GM21737 (cell line): Measurements from ENCODE around the gene ARRDC2.
"Not testable (repeated sequence)": the region's sequence is repeated elsewhere in the genome, so short reads cannot be mapped to it uniquely, and the experiment has no call there.

Experiments used
- ATAC-seq: cut with Tn5 transposase; IDR thresholded peaks from one replicate; pipeline ENCODE4 v1.9.1; 2021; ENCODE audit warnings: mild to moderate bottlenecking, moderate library complexity; ENCODE audit not compliant: unreplicated experiment

Gene ARRDC2

DNA sequence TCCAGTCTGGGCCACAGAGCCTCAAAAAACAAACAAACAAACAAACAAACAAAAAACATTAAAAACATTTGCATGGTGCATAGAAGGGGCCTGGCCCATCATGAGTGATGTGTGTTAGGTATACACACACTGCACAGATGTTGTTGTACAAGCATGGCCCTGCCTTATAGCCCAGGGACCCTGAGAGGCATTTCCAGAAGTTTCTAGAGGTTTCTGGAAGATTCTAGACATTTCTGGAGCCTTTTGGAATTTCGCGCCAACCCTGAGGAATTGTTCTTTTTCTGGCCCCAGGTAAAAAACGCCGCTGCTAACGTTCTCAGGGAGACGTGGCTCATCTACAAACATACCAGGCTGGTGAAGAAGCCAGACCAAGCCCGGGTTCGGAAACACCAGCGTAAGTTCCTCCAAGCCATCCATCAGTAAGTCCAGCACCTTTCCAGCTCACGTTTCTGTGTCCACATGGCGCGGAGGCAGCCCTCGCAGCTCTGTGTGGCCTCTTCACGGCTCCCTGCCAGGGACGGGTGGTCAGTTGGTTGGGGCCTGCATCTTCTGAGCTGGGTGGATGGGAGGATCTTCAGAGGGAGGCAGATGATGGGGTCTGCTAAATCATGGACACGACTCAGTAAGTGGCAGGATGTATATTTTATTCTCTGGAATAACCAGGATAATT lies 18.4 kb upstream of the ARRDC2 start:
- ATAC-seq, result no peak

DNA sequence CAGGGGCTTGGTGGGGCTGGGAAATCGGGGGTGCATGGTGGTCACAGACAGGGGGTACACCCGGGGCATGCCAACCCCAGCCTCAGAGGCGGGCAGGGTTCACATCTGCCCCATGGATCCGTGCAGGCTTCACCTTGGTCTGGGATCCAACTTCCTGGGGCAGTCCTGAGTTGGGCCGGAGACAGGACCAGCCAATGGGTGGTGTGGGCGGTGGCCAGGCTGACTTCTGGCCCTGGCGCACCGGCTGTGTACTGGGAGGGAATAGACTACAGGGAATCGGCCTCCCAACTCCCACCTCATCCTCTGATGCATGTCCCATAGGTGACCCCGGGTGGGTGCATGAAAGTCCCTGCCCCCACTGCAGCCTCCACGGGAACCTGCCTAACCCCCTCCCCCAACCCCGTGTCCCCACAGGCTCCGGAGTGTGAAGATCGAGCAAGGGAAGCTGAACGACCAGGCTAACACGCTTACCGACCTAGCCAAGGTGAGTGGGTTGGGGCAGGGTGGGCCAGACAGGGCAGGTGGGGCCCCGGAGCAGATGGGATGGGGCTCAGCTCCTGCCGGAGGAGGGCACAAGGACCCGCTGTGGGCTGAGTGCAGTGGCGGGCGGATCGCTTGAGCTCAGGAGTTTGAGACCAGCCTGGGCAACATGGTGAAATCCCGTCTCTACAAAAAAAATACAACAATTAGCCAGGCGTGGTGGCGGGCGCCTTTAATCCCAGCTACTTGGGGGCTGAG lies 14.7 kb upstream of the ARRDC2 start:
- no peak for ATAC-seq

DNA sequence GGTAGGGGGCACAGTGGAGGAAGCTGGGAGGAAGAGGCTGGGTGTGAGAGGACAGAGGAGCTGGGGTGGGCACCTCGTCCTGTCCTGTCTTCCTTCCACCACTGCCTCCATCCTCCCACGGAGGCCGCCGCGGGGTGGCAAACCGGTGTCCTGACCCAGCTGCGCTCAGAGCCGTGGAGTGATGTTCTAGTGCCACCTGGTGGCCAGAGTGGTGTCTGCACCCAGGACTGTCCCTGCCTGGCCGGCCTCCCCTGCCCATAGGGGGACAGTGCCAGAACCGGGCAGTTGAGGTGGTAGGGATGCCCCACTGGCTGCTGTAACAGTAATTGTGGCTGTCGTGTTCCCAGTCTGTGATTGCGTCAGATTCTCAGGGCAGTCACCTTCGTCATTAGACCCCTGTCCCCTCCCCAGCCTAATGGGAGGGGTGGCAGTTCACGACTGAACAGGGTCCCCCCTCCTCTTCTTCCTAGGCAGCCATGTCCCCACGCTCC lies 11.1 kb upstream of the ARRDC2 start:
- ATAC-seq, result no peak

DNA sequence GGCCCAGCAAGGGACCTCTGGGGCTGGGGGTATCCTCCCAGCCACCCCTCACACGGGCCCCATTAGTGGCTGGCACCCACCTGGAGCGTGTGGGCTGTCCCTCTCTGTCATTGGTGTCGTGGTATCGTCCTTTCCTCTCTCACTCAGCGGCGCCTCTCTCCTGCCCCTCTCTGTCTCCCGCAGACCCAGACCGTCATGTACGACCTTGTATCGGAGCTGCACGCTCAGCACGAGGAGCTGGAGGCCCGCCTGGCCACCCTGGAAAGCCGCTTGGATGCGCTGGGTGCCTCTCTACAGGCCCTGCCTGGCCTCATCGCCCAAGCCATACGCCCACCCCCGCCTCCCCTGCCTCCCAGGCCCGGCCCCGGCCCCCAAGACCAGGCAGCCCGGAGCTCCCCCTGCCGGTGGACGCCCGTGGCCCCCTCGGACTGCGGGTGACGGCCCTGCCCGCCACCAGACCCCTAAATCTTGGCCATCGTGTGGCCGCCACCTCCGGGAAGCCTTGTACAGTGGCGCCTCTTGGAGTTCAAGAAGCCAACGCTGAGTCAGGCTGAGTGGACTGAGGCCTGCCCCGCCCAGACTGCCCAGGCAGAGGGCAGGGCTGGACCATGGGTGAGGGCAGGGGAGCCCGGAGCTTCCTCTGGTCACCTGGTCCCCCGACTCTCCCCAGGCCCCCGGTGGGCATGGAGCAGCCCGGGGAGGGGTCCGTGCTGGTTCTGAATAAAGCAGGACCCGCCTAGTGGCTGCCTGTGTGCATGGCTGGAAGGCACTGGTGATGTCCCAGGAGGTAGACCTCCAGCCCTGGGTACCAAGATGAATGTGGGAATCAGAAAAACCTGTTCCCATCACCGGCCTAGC lies 9.8 kb upstream of the ARRDC2 start:
- ATAC-seq, result no peak

DNA sequence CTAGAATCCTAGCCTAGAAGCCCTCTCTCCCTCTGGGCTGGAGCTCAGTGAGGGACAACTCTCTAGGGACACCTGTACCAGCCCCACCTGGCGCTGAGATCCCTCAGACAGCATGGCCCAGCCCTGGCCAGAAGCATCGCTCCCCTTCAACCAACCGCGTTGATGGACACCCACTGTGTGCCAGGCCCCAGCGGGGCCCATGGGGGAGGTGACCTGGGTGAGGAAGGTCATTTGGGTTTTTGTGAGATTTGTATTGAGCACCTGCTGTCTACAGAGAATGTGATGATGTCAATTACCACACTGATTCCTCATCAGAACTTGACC lies 9.2 kb upstream of the ARRDC2 start:
- ATAC-seq, result no peak

DNA sequence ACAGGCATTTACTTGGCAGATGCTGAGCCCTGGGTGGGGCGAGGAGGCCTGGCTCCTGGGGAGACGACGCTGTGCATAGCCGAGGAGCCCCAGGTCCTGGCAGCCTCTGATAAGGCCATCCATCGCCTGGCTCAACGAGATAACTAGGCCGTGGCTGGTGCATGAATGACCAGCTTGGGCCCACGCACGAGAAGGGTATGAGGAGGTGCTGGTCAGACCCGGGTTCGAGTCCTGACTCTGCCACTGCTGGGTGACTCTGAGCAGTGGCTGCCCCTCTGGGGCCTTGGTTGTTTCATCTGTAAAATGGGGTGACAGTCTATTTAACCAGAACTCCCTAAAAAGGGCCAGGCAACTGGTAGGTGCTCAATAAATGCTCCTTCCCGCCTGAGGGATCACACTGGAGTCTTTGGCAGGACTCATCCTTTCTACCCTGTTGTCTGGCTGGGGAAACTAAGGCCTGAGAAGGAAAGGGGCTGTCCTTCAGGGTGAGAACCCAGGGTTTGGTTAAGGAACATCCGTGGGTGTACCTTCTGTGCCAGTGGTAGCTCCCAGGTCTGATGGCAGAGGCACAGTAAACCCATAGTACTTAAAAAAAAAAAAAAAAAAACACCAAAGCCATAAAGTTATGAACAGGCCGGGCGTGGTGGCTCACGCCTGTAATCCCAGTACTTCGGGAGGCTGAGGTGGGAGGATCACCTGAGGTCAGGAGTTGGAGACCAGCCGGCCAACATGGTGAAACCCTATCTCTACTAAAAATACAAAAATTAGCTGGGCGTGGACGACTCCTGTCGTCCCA lies 8.1 kb upstream of the ARRDC2 start:
- ATAC-seq, result no peak

DNA sequence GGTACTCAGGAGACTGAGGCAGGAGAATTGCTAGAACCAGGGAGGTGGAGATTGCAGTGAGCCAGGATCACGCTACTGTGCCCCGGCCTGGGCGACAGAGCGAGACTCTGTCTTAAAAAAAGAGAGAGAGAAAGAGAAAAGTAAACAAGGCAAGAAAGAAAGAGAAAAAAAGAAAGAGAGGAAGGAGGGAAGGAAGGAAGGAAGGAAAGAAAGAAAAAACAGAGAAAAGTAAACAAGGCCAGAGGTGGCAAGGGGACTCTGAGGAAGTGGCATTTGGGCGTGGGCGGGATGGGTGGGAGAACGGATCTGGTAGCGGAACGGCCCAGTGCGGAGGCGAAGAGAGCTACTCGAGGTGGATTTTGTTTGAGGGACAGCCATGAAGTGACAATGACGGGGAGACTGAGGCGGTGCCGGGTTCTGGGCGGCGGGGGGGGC lies 7.5 kb upstream of the ARRDC2 start:
- no peak for ATAC-seq

DNA sequence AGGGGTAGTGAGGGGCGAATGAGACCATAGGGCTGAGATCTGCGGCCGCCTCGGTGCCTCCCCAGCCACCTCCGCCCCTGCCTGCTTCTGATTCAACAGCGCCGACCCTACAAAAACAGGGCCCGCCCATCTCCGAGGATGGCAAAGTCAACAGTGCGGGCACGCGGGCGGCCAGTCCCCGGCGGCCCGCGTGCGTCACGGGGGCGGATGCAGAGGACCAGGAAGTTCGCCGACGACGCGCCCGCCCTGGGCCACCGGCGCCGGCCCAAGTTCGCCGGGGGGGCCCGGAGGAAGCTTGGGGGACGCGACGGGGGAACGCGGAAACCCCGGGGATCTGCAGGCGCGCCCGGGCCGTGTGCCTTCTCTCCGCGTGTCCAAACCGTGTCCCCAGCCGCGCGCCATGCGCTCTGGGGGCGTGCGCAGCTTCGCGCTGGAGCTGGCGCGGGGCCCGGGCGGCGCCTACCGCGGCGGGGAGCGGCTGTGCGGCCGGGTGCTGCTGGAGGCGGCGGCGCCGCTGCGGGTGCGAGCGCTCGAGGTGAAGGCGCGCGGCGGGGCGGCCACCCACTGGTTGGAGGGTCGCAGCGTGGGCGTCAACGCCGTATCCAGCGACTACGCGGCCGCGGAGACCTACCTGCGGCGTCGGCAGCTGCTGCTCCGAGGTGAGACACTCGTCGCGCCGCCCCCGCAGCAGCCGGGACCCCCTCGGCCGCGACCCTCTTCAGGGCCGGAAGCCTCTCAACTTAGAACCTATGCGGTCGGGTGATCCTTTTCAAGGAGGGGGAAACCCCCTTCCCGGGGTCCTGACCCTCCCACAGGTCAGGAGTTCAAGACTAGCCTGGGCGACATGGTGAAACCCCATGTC lies 6.8 kb upstream of the ARRDC2 start:
- ATAC-seq, result peak; percentile 57

DNA sequence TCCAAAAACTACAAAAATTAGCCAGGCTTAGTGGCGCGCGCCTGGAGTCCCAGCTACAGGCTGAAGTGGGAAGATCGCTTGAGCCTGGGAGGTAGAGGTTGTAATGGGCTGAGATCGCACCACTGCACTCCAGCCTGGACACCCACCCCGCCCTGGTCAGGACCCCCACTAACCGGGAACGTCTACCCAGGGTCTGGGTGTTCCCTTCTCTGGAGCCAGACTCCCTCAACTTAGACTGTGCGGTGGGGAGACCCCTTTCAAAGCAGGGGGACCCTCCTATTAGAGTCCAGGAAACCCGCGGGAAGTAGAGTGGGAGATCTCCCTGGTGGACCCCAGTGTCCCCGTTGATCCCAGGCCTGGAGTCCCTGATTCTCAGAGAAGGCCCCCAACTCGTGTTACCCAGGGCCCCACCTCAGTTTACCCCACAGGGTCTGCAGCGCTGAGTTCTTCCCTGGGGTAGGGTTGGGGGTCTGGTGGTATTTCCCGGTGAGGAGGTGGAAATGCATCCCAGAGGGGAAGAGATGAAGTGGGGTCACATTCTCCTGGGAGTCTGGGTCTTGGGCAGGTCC lies 6.1 kb upstream of the ARRDC2 start:
- no peak for ATAC-seq

DNA sequence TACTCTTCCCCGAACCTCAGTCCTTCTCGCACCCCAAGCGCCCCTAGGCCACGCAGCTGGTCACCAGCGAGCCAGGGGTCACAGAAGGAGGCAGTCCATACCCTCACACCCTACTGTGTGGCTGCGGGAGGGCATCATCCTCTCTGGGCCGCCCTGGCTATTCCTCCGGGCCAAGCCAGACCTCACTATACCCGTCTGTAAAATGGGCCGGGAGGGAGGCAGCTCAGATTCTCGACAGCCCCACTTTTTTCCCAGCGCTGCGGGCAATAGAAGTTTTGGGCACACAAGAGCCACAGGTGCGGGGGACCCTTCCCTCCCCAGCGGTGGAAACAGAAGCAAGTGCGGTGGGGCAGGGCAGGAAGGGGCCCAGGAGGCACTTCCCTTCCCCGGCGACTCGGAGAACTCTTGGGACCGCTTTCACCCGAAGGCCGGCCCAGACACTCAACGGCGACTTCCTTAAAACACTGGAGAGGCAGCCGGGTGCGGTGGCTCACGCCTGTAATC lies 5.6 kb upstream of the ARRDC2 start:
- no peak for ATAC-seq

DNA sequence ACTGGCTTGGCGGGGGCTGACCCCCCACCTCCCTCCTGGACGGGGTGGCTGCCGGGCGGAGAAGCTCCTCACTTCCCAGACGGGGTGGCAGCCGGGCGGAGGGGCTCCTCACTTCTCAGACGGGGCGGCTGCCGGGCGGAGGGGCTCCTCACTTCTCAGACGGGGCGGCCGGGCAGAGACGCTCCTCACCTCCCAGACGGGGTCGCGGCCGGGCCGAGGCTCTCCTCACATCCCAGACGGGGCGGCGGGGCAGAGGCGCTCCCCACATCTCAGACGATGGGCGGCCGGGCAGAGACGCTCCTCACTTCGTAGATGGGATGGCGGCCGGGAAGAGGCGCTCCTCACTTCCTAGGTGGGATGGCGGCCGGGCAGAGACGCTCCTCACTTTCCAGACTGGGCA lies 2.2 kb upstream of the ARRDC2 start:
- ATAC-seq, result not testable (repeated sequence)

DNA sequence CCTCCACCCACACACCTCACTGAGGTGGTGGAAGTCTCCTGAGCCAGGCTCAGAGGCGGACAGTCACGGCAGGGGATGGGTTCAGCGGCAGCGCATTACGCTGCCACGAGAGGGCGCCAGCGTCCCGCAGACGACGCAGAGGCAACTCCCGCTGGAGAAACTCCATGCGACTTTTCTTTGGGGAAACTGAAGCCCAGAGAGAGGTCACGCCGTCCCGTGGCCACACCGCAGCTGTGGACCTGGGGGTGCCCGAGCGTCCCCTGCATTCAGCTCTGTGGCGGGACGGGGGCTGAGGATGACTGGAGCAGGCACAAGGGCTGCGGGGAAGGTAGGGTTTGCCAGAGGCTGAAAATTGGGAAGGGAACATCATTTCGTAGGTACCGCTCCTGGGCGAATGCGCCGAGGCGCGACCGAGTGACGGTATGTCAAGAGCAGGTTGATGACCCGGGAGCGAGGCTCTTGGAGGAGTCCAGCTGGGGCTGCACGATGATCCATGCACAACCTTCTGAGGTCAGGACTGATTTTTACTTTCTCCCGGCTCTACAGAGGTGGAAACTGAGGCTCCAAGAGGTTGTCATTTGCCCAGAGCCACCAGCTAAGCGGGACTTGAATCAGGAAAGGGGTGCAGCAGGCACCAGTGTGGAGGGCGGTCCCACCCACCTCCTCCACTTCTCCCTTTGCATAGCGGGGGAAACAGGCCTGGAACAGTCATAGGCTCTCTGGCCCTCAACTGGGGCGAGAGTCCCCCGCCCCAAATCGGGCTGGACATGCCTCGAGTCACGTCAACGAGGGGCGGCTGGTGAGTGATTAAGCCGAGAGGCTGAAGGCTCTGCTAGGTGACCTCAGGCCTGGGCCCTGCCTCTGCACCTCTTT lies 690 bp upstream of the ARRDC2 start:
- ATAC-seq, result peak; percentile 58

DNA sequence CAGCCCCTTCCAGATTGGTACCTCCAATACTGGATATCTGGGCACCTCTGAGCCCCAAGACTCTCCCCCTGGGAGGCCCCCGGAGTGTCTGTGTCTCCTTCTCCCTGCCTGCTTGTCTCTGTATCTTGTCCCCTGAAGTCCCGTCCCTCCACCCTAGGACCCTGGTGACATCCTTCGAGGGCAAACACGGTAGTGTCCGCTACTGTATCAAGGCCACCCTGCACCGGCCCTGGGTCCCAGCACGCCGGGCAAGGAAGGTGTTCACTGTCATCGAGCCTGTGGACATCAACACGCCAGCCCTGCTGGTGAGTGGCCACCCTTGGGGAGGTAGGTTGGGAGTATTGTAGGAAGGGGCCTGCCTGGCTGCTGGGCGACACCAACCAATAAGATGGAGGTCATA lies 844 bp downstream of the ARRDC2 start:
- no peak for ATAC-seq

DNA sequence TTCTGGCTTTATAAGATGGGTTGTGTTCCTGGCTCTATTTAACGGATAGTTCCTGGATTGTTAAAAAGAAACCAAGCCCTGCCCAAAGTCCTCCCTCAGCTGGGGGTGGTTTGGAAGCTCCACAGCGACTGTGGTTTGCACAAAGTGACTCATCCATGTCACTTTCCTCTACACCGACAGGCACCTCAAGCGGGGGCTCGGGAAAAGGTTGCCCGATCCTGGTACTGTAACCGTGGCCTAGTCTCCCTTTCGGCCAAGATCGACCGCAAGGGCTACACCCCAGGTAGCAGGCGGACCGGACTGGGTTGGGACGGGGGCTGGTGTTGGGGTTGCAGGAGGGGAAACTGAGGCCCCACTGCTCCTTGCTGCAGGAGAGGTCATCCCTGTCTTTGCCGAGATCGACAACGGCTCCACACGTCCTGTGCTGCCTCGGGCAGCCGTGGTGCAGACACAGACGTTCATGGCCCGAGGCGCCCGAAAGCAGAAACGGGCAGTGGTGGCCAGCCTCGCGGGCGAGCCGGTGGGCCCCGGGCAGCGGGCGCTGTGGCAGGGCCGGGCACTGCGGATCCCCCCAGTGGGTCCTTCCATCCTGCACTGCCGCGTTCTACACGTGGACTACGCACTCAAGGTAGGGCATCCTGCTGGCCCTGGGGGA lies 1.6 kb downstream of the ARRDC2 start:
- no peak for ATAC-seq

DNA sequence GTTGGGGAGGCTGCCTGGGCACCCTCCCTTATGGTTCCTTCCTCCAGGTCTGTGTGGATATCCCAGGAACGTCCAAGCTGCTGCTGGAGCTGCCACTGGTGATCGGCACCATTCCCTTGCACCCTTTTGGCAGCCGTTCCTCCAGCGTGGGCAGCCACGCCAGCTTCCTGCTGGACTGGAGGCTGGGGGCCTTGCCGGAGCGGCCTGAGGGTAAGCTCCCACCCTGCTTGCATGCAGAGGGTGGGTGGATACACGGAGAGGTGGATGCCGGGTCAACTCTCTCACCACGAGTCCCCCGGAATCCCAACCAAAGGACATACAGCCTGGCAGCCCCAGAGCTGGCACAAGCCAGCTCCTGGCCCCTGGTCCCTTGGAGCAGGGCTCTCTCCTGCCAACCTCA lies 2.2 kb downstream of the ARRDC2 start:
- ATAC-seq, result no peak

DNA sequence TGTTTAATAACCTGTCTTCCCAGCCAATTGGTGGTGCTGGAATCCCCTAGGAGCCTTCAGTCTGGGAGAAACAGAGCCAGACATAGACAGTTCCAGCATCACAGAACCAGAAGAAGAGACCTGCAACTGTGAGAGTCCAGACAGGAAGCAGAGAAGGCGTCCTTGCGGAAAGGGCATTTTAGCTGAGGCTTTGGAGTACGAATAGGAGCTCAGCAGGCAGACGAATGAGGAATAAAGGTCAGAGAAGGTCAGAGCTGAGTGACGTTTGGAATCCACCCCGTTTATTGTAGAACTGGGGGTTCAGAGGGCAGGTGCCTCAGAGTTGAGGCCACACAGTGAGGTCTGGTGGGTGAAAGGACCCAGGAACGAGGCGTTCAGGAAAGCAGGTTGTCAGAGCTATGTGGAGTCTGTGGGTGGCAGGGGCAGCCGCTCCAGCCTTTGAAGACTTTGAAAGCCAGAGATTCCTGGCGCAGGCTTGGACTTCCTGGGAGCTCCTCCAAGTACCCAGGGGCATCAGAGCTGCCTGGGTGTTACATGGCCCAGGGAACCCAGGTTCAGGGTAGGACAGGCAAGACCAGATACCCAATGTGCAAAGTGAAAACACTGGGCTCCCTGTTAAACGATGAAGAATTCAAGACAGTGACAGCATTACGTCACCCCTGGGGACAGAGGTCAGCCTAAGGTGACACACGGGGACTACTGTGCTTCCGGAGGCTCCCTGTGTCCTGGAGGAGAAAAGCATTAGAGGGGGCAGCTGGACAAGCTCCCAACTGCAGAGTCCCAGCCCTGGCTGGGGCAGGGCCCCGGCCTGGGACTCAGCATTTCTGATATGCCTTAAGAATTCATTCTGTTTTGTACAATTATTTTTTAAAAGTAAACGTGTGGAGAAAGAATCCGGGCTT lies 5.5 kb downstream of the ARRDC2 start:
- no peak for ATAC-seq

DNA sequence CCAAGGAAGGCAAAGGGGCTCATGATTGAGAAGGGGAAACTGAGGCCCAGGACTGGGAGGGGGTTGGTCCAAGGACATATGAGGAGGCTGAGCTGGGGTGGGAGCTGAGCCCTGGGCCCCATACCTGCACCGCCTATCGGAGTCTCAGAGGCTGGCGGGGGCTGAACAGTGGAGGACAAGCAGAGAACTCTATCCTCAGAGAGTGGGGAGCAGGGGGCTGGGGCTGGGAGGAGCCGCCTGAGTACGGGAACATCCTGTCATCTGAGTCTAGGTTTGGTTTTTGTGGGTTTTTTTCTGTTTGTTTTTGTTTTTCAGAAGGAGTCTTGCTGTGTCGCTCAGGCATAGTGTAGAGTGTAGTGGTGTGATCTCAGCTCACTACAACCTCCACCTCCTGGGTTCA lies 6.2 kb downstream of the ARRDC2 start:
- ATAC-seq, result no peak
